Inflammatory macrophage treated with lipopolysaccharide for 4 hours (primary cell): ENCODE results near the gene HHATL.

Experiments used
- DNase-seq: peaks from one replicate; pipeline ENCODE4 v3.0.0-alpha.2; 2020

The HHATL gene

DNA sequence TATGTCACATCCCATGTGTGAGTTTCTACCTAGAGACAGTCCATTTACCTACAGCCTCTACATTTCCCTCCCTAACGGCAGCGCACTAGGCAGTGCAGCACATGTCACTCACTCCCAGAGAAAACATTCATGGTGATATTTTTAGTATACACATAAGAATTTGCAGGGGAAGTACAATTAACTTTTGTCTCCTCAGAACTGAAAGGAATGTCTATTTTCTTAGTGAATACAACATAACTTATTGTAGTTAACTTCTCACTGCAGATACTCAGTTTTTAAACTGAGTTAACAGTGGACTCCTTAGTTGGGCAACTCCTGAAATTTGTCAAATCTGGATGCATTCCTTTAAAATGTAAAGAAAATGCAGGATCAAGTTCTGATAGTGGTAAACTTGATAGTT, 53.6 kb downstream of the HHATL start:
- no peak for DNase-seq

DNA sequence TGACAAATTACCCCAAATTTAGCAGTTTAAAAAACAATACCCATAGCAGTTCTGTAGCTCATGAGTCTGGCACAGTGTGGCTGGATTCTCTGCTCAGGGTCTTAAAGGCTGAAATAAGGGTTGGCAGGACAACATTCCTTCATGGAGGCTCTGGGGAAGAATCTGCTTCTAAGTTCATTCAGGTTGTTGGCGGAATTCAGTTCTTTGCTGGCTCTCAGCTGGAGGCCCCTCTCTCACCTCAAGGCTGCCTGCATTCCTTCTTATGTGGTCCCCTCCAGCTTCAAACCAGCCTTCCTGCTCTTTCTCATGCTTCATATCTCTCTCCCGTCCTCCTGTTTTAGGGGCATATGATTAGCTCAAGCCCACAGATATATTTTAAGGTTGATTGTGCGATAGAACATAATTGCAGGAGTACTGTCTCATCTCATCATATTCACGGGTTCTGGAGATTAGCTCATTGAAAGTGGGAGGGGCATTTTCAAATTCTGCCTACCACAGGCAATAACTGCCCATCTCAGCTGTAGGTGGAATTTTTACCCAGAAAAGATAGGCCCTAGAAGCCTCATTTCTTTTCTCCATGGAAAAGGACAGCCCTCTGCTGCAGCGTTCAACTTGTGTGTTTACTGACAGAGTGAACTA, 54.7 kb downstream of the HHATL start:
- DNase-seq, result no peak
